ENCODE data around the gene DCTPP1. TPM values are rescaled to one million over a fixed set of nuclear protein-coding genes. Genes with fewer than 3 reads are reported as not detected.

DCTPP1 gene
- total RNA-seq, 1 donor from 2014 or later, result 14.5 TPM

- Histone ChIP-seq H3K4me3 (peak overlapping the region in 1 of 2 donors; percentile 17), H3K27me3 (no peaks in the 10 kb centered on the region), H3K4me1 (no peaks in the 10 kb centered on the region), H3K9me3 (no peaks in the 10 kb centered on the region), H3K27ac (no peak overlapping the region), H3K36me3 (no peaks in the 10 kb centered on the region)
- TF ChIP-seq POLR2A (IDR thresholded peaks at IDR 0.05) (no peak), CTCF (IDR thresholded peaks at IDR 0.05) (no peak), POLR2AphosphoS5 (IDR thresholded peaks at IDR 0.05; ENCODE audit: insufficient read depth in 1 of 2, low read depth in 1 of 2) (no peak)
- intact Hi-C loops (cut with DNase I), result no loop called here
- DNase-seq (ENCODE audit: extremely low spot score in 2 of 2), result no peak
These were observed 44.2 kb upstream of the DCTPP1 start for GRCh38 chr16:30474074-30474452.

- H3K36me3 ChIP-seq, result no peaks in the 10 kb centered on the region
- H3K27me3 ChIP-seq, result no peaks in the 10 kb centered on the region
- H3K9me3 ChIP-seq, result no peaks in the 10 kb centered on the region
- H3K27ac ChIP-seq, result no peak overlapping the region
- DNase-seq (ENCODE audit: extremely low spot score in 2 of 2), result no peak
- no peaks in the 10 kb centered on the region for H3K4me1 ChIP-seq
- H3K4me3 ChIP-seq, result peak overlapping the region in 1 of 2 donors; percentile 17
- TF ChIP-seq POLR2AphosphoS5 (IDR thresholded peaks at IDR 0.05; ENCODE audit: insufficient read depth in 1 of 2, low read depth in 1 of 2), result no peak
- TF ChIP-seq CTCF (IDR thresholded peaks at IDR 0.05), result no peak
- TF ChIP-seq POLR2A (IDR thresholded peaks at IDR 0.05), result no peak
- intact Hi-C loops (cut with DNase I), result no loop called here
These were observed 43.6 kb upstream of the DCTPP1 start for GRCh38 chr16:30473231-30474073.

GRCh38 chr16:30472328-30472942, 42.6 kb upstream of the DCTPP1 start, which contains the start of gene ITGAL:
Gene ITGAL (plus strand): TSS chr16:30472742. CDS start chr16:30472838, 96 bp downstream.
- no peaks in the 10 kb centered on the region for H3K4me1 ChIP-seq
- intact Hi-C loops (cut with DNase I), result no loop called here
- H3K27ac ChIP-seq, result no peak within 1 kb of the TSS
- H3K36me3 ChIP-seq, result no peaks in the 10 kb centered on the region
- TF ChIP-seq POLR2AphosphoS5 (IDR thresholded peaks at IDR 0.05; ENCODE audit: insufficient read depth in 1 of 2, low read depth in 1 of 2), result peak in 1 of 2 donors; percentile 35
- no peak for TF ChIP-seq CTCF (IDR thresholded peaks at IDR 0.05)
- H3K4me3 ChIP-seq, result peak within 1 kb of the TSS in 1 of 2 donors; percentile 17
- H3K9me3 ChIP-seq, result no peaks in the 10 kb centered on the region
- H3K27me3 ChIP-seq, result no peaks in the 10 kb centered on the region
- no peak for DNase-seq (ENCODE audit: extremely low spot score in 2 of 2)

- H3K27ac ChIP-seq, result no peak overlapping the region
- H3K4me3 ChIP-seq, result no peak overlapping the region
- intact Hi-C loops (cut with DNase I), result no loop called here
- no peaks in the 10 kb centered on the region for H3K27me3 ChIP-seq
- H3K36me3 ChIP-seq, result no peaks in the 10 kb centered on the region
- H3K9me3 ChIP-seq, result no peaks in the 10 kb centered on the region
- DNase-seq (ENCODE audit: extremely low spot score in 2 of 2), result no peak
- no peak for TF ChIP-seq POLR2AphosphoS5 (IDR thresholded peaks at IDR 0.05; ENCODE audit: insufficient read depth in 1 of 2, low read depth in 1 of 2)
- no peak for TF ChIP-seq CTCF (IDR thresholded peaks at IDR 0.05)
- TF ChIP-seq POLR2A (IDR thresholded peaks at IDR 0.05), result no peak
- no peaks in the 10 kb centered on the region for H3K4me1 ChIP-seq
These were observed 40.8 kb upstream of the DCTPP1 start for GRCh38 chr16:30470632-30470995.

GRCh38 chr16:30470170-30470512, 40.3 kb upstream of the DCTPP1 start:
- no peak overlapping the region for H3K4me3 ChIP-seq
- H3K27ac ChIP-seq, result no peak overlapping the region
- H3K9me3 ChIP-seq, result no peaks in the 10 kb centered on the region
- DNase-seq (ENCODE audit: extremely low spot score in 2 of 2), result no peak
- TF ChIP-seq CTCF (IDR thresholded peaks at IDR 0.05) (no peak), POLR2A (IDR thresholded peaks at IDR 0.05) (no peak), POLR2AphosphoS5 (IDR thresholded peaks at IDR 0.05; ENCODE audit: insufficient read depth in 1 of 2, low read depth in 1 of 2) (no peak)
- H3K36me3 ChIP-seq, result no peaks in the 10 kb centered on the region
- intact Hi-C loops (cut with DNase I), result no loop called here
- no peaks in the 10 kb centered on the region for H3K4me1 ChIP-seq
- no peaks in the 10 kb centered on the region for H3K27me3 ChIP-seq

All from vagina (tissue), 2 donors.